HepG2 (cell line): ENCODE results near the gene PRCP.

Experiments
- RORA ChIP-seq: sonication (generic); formaldehyde crosslinking; IDR thresholded peaks from 2 replicates; pipeline ENCODE4 v1.5.0; 2020; ENCODE audit warnings: mild to moderate bottlenecking, missing genetic modification reagents, moderate library complexity
- SAP130 ChIP-seq: IDR thresholded peaks from 2 replicates; pipeline ENCODE4 v1.6.1; 2016; ENCODE audit warnings: low read depth
- TF ChIP-seq, protein P1 (sequence below): sonication (generic); formaldehyde crosslinking; IDR thresholded peaks from 2 replicates; pipeline ENCODE4 v1.8.1; 2022; ENCODE audit warnings: low read depth, mild to moderate bottlenecking, missing genetic modification reagents

DNA sequence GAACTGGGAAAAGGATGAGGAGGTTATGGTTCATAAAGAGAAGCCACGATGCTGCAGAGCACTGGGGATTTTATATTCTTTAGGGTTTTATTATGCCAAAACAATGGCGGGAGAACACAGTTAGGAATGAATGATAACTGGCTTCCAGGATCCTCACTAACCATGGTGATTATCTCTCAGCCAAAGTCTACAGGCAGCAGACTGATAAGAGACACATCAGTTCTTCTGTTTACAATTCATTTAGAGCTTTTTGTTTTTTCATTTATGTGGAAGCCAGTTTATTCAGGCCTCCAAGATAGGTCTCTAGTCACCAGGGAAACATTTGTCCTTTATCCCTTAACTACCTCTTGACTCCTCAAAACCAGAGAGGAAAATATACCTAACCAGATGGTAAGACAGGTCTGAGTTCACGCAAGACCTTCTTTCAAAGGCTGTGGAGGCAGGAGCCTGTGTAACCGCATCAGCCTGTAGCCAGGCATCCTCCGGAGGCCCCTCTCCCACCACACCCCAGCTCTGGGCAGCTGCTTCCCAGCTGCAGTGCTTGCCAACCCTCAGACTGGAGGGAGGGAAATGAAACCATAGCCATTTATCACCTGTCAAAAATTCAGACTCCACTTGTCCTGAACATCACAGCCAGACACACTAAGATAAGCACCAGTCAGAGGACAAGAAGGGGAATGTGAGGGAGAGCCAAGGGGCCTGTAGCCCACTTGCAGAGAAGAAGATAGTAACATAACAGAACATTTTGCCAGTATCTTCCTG is 109.3 kb downstream of the PRCP start:
- no peak for TF ChIP-seq RORA (CRISPR knock-in tag)
- TF ChIP-seq, protein P1, sequence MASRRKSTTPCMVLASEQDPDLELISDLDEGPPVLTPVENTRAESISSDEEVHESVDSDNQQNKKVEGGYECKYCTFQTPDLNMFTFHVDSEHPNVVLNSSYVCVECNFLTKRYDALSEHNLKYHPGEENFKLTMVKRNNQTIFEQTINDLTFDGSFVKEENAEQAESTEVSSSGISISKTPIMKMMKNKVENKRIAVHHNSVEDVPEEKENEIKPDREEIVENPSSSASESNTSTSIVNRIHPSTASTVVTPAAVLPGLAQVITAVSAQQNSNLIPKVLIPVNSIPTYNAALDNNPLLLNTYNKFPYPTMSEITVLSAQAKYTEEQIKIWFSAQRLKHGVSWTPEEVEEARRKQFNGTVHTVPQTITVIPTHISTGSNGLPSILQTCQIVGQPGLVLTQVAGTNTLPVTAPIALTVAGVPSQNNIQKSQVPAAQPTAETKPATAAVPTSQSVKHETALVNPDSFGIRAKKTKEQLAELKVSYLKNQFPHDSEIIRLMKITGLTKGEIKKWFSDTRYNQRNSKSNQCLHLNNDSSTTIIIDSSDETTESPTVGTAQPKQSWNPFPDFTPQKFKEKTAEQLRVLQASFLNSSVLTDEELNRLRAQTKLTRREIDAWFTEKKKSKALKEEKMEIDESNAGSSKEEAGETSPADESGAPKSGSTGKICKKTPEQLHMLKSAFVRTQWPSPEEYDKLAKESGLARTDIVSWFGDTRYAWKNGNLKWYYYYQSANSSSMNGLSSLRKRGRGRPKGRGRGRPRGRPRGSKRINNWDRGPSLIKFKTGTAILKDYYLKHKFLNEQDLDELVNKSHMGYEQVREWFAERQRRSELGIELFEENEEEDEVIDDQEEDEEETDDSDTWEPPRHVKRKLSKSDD (CRISPR knock-in tag): no peak
- TF ChIP-seq SAP130 (CRISPR knock-in tag): no peak
